HG02870 (cell line): ENCODE data around the gene ECEL1.
"Not testable (repeated sequence)": the region's sequence is repeated elsewhere in the genome, so short reads cannot be mapped to it uniquely, and the experiment has no call there.

ENCODE experiments used
- ATAC-seq: cut with Tn5 transposase; IDR thresholded peaks from one replicate; pipeline ENCODE4 v1.9.1; 2021; ENCODE audit warnings: mild to moderate bottlenecking, moderate library complexity; ENCODE audit not compliant: unreplicated experiment

The ECEL1 gene

GRCh38 chr2:232487385-232488096, at the start of gene ECEL1:
ECEL1 (minus strand) TSS chr2:232487834; CDS start chr2:232486653, 1,181 bp downstream.
- no peak for ATAC-seq

DNA sequence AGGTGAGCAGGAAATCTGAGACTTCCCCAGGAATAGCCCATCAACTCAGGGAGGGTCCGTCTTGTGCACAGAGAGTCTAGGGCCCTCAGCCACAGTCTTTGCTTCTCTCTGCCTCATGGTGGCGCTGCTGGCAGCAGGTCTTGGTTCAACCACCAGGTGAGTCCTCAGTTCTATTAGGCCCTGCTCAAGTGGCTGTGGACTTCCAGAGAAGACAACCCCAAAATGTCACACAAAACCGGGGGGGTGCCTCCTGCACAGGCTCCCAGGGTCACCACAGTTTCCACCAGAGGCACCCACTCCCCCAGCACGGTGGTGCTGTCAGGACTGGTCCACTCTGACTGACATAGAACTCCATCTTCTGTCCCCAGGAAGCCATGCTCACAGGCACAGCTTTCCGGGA, 49.4 kb upstream of the ECEL1 start:
- no peak for ATAC-seq

DNA sequence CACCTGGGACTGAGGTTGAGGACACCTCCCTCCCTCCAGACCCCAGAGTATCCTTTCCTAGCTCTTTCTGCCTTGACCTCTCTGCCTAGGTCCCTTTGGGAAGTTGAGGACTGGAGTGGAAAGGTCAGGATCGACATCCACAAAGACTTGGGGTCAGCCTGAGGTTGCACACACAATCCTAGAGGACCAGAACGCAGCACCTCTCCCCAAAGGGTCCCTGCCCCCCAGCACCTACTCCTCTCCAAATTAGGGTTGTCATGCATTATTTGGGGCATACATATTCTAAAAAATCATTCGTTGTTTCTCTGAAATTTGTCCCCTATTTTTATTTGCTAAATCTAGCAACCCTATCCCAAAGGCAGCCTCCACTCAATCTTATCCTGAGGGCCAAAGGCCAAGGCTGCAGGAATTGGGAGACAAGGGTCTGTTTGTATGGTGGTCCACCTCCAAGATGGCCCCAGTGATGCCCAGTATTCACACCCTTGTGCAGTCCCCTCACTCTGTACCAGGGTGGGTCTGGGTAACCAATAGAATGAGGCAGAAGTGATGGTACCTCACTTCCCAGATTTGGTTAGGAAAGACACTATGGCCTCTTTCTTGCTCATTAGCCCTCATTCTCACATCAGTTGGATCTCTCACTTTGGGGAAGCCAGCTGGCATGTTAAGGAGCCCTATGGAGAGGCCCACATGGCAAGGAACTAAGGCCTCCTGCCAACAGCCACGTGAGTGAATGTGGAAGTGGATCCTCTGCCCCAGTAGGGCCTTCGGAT, 48.3 kb upstream of the ECEL1 start:
- no peak for ATAC-seq

- no peak for ATAC-seq
Measured at GRCh38 chr2:232534940-232535651, 47.5 kb upstream of the ECEL1 start.

DNA sequence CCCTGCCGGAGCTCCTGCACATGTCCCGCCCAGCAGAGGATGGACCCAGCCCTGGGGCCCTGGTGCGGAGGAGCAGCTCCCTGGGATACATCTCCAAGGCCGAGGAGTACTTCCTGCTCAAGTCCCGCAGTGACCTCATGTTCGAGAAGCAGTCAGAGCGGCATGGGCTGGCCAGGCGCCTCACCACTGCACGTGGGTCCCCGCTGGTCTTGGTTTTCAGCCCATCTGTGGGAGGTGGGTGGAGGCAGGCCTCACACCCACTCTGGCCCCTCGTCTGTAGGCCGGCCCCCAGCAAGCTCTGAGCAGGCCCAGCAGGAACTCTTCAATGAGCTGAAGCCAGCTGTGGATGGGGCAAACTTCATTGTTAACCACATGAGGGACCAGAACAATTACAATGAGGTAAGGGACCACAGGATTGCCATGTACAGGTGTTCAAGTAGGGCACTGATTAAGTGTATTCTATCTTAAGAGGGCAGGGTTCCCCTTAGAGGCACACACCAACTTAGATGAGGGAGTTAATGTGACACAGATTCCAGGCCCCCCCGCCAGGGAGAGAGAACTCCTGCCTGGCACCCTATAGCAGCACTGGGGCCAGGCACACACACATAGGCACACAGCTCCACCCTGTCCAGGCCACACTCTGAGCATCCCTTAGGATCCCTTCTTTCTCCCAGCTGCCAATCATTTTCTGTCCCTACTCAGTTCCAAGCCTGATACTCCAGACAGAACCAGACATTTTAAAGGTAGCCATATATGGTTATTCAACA, 46.5 kb upstream of the ECEL1 start:
- ATAC-seq: no peak

DNA sequence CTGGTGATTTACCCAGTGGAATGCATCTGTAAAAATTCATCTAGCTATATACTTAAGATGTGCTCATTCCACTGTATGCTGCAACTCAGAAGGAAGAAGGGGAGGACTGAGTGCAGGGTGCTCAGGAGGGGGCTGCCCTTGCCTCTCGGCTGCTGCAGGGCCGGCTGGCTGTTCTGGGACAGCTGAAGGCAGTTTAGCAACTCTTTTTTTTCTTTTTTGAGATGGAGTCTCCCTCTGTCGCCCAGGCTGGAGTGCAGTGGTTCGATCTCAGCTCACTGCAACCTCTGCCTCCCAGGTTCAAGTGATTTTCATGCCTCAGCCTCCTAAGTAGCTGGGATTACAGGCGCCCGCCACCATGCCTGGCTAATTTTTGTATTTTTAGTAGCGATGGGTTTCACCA, 45.2 kb upstream of the ECEL1 start:
- not testable (repeated sequence) for ATAC-seq

- no peak for ATAC-seq
Measured at GRCh38 chr2:232532419-232532818, 44.8 kb upstream of the ECEL1 start.

GRCh38 chr2:232530626-232531260, 43.1 kb upstream of the ECEL1 start:
- no peak for ATAC-seq

GRCh38 chr2:232529806-232530547, 42.3 kb upstream of the ECEL1 start:
- no peak for ATAC-seq

- no peak for ATAC-seq
Measured at GRCh38 chr2:232528746-232529460, 41.3 kb upstream of the ECEL1 start.

GRCh38 chr2:232527905-232528470, 40.4 kb upstream of the ECEL1 start:
- ATAC-seq: no peak

GRCh38 chr2:232526372-232526941, 38.8 kb upstream of the ECEL1 start:
- no peak for ATAC-seq

DNA sequence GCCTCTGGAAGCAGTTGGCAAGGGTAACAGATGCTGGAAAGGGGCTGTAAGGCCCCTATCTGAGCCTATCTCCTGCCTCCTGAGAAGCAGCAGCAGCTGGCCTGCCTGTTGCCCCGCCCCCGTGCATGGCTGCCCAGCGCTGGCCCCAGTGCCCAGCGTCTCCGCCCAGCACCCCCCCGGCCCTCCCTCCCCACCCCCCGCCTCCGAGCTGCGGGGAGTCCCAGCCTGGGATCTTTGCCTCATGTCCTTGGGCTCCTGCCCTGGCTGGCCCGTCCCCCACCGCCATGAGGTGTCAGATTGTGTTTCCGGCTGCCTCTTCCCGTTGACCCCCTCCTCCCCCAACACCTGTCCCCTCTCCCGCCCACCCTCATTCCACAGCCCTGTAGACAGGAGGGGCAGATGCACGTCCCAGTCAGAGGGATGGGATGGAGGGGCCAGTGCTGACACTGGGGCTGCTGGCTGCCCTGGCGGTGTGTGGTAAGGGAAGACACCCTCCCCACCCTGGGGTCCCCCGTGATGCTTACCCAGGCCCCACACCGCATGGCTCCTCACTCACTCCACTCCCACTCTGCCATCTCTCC, 38.2 kb upstream of the ECEL1 start, which contains the start of gene CHRND:
Gene CHRND, plus strand, starts transcription at position 370 of the 581 bp plus-strand sequence. Its CDS starts 56 bp downstream, at position 426.
- no peak for ATAC-seq

DNA sequence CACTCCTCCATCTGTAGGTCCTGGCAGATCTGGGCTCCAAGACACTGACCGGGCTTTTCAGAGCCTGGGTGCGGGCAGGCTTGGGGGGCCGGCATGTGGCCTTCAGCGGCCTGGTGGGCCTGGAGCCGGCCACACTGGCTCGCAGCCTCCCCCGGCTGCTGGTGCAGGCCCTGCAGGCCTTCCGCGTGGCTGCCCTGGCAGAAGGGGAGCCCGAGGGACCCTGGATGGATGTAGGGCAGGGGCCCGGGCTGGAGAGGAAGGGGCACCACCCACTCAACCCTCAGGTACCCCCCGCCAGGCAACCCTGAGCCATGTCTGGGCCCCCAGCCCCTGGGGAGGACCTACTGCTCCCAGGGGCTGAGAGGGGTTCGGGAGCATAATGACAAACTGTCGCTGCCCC, 37.6 kb upstream of the ECEL1 start:
- ATAC-seq: no peak

DNA sequence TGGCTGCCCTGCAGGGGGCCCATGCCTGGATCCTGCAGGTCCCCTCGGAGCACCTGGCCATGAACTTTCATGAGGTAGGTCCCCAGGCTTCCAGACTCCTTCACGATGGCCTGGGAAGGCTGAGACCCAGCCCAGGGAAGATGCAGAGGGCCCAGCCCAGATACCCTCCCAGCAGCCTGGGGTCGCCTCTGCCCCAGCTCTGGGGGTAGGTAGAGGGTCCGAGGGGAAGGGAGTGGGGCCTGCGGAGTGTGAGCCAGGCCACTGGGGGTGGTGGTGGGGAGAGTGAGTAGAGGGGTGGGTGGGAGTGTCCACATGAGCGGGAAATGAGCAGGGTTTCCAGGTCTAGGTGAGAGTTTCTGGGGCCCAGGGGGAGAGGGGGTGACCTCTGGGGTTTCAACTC, 37.1 kb upstream of the ECEL1 start:
- ATAC-seq: no peak

DNA sequence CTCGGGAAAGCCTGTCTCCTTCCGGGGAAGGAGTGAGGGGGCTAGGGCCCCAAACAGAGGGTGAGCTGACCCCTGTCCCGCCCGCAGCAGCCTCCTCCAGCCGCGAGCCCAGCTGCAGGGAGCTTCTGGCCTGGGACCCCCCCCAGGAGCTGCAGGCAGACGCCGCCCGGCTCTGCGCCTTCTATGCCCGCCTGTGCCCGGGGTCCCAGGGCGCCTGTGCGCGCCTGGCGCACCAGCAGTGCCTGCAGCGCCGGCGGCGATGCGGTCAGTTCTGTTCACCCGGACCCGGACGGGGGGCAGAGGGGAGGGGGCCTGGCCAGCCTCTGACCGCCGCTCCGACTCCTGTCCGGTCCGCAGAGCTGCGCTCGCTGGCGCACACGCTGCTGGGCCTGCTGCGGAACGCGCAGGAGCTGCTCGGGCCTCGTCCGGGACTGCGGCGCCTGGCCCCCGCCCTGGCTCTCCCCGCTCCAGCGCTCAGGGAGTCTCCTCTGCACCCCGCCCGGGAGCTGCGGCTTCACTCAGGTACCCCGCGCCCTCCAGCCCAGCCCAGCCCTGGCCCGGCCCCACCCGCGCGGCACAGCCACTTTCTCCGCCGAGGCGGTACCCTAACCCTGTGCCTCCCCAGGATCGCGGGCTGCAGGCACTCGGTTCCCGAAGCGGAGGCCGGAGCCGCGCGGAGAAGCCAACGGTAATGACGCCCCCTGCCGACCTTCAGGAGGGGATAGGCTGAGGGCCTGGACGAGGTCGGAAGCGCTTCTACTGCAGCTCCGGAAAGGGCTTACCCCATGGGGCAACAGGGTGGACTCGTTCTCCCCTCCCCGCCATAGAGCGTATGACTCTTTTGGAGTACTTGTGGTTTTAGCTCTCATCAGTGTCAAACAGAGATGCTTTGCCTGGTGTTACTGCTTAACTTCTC, 36.3 kb upstream of the ECEL1 start:
- no peak for ATAC-seq

DNA sequence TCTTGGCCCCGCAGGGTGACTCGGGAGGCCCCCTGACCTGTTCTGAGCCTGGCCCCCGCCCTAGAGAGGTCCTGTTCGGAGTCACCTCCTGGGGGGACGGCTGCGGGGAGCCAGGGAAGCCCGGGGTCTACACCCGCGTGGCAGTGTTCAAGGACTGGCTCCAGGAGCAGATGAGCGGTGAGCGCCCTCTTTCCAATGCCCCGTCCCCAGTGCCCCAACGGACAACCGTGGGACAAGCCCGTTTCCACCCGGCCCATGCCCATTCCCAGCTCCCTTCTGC, 35.7 kb upstream of the ECEL1 start:
- ATAC-seq: no peak
